ENCODE results near the gene PIEZO1. TPM values are rescaled to one million over a fixed set of nuclear protein-coding genes. Genes with fewer than 3 reads are reported as not detected.

PIEZO1 gene
- total and polyA plus RNA-seq, 9 of the 15 experiments (the other 6 are each of a cell fraction or from before 2014, with no cell fraction given) = 3.6 to 432 (median 131) TPM

- TF ChIP-seq ZNF79 (CRISPR knock-in tag; IDR thresholded peaks at IDR 0.05; ENCODE audit: low read depth) (no peak), ZBTB7A (IDR thresholded peaks at IDR 0.05; ENCODE audit: borderline replicate concordance, control insufficient read depth, low read depth, low read length) (peak; percentile 94), ZNF253 (CRISPR knock-in tag; conservative IDR thresholded peaks at IDR 0.05) (no peak), CCNT2 (IDR thresholded peaks at IDR 0.05; ENCODE audit: borderline replicate concordance, extremely low read depth, insufficient read length, low read depth, low read length) (peak; percentile 30), SRF (CRISPR knock-in tag; IDR thresholded peaks at IDR 0.05) (no peak), ZNF785 (CRISPR knock-in tag; IDR thresholded peaks at IDR 0.05) (no peak), RREB1 (CRISPR knock-in tag; IDR thresholded peaks at IDR 0.05) (no peak), ZNF277 (CRISPR knock-in tag; IDR thresholded peaks at IDR 0.05; ENCODE audit: borderline replicate concordance) (no peak), SAFB2 (IDR thresholded peaks at IDR 0.05; ENCODE audit: borderline replicate concordance, low read depth, low read length, severe bottlenecking) (no peak), BCOR (IDR thresholded peaks at IDR 0.05) (no peak), HDGF (IDR thresholded peaks at IDR 0.05) (peak; percentile 65; the same call in 1 of the 2 replicates), HOXB6 (CRISPR knock-in tag; IDR thresholded peaks at IDR 0.05; ENCODE audit: borderline replicate concordance) (no peak), MAFG (tag; conservative IDR thresholded peaks at IDR 0.05) (peak; percentile 77), ZMIZ1 (IDR thresholded peaks at IDR 0.05; ENCODE audit: low read depth in 2 of 2, low read length in 2 of 2) (no peak)
Measured at GRCh38 chr16:88781140-88782077, 3.6 kb downstream of the PIEZO1 start (continued).
